Neural cell (in vitro differentiated cells): ENCODE data around the gene MGST3.

Experiments used
- MXI1 ChIP-seq: fragments of 450-650 bp; conservative IDR thresholded peaks from 2 replicates; pipeline ENCODE4 v1.6.1; 2014; ENCODE audit warnings: antibody characterized with exemption, mild to moderate bottlenecking; ENCODE audit not compliant: poor library complexity, severe bottlenecking
- SMC3 ChIP-seq: fragments of 450-650 bp; conservative IDR thresholded peaks from 2 replicates; pipeline ENCODE4 v1.6.1; 2014; ENCODE audit warnings: antibody characterized with exemption, mild to moderate bottlenecking, moderate library complexity; ENCODE audit not compliant: poor library complexity
- TAF1 ChIP-seq: IDR thresholded peaks from 2 replicates; pipeline ENCODE4 v1.6.1; 2012; ENCODE audit warnings: low read depth
- TF ChIP-seq, protein P1 (sequence below): fragments of 450-650 bp; IDR thresholded peaks from 2 replicates; pipeline ENCODE4 v1.5.1; 2014; ENCODE audit warnings: antibody characterized with exemption, mild to moderate bottlenecking, moderate library complexity; ENCODE audit not compliant: poor library complexity, severe bottlenecking

DNA sequence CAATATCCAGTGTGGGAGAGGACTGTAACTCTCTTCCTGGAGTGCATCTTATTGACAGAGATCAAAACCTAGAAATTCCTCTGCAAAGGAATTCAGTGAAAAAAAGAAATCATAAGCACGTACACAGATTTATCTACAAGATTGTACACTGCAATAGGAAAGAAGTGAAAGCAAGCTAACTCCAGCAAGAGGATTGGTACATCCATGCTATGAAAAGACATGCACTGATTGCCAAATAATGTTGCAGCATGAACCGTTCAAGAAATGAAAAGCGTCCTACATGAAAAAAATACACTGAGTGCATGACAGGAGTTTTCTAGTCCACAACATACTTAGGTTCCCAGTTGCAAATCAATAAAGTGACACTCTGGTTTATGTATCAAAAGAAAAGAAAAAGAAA lies 1.9 kb upstream of the MGST3 start:
- TF ChIP-seq, protein P1, sequence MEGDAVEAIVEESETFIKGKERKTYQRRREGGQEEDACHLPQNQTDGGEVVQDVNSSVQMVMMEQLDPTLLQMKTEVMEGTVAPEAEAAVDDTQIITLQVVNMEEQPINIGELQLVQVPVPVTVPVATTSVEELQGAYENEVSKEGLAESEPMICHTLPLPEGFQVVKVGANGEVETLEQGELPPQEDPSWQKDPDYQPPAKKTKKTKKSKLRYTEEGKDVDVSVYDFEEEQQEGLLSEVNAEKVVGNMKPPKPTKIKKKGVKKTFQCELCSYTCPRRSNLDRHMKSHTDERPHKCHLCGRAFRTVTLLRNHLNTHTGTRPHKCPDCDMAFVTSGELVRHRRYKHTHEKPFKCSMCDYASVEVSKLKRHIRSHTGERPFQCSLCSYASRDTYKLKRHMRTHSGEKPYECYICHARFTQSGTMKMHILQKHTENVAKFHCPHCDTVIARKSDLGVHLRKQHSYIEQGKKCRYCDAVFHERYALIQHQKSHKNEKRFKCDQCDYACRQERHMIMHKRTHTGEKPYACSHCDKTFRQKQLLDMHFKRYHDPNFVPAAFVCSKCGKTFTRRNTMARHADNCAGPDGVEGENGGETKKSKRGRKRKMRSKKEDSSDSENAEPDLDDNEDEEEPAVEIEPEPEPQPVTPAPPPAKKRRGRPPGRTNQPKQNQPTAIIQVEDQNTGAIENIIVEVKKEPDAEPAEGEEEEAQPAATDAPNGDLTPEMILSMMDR, result no peak
- no peak for TF ChIP-seq MXI1
- no peak for TF ChIP-seq SMC3
- TF ChIP-seq TAF1, result no peak
